Measurements from ENCODE around the gene KCNA10.

Gene KCNA10

GRCh38 chr1:110540891-110541685 lies 22.1 kb upstream of the KCNA10 start:
- no peak for DNase-seq (ENCODE audit: extremely low spot score)
- ChIA-PET POLR2A (no interaction called here), CTCF (interaction anchor here (1.0 to 1.6 kb wide), 4 partner anchors 12 to 246 kb away, joined by 3 to 6 read pairs (median 4); no protein-coding TSS in a partner anchor)
- TF ChIP-seq CTCF (IDR thresholded peaks at IDR 0.05; ENCODE audit: control extremely low read depth, extremely low read depth, low read depth, missing control alignments): no peak

GRCh38 chr1:110538921-110539320 lies 19.9 kb upstream of the KCNA10 start:
- no peak for TF ChIP-seq CTCF (IDR thresholded peaks at IDR 0.05; ENCODE audit: control extremely low read depth, extremely low read depth, low read depth, missing control alignments)
- POLR2A ChIA-PET: no interaction called here
- CTCF ChIA-PET: interaction anchor here (0.9 to 1.3 kb wide), 3 partner anchors 15 to 42 kb away, joined by 3 to 4 read pairs (median 3); no protein-coding TSS in a partner anchor
- DNase-seq (ENCODE audit: extremely low spot score): no peak

GRCh38 chr1:110538075-110538474 lies 19.1 kb upstream of the KCNA10 start:
- ChIA-PET CTCF (interaction anchor here (0.9 to 1.4 kb wide), 3 partner anchors 11 to 42 kb away, joined by 3 to 4 read pairs (median 3); no protein-coding TSS in a partner anchor), POLR2A (no interaction called here)
- TF ChIP-seq CTCF (IDR thresholded peaks at IDR 0.05; ENCODE audit: control extremely low read depth, extremely low read depth, low read depth, missing control alignments): no peak
- DNase-seq (ENCODE audit: extremely low spot score): no peak

GRCh38 chr1:110535985-110536384 lies 17.0 kb upstream of the KCNA10 start:
- no peak for DNase-seq (ENCODE audit: extremely low spot score)
- TF ChIP-seq CTCF (IDR thresholded peaks at IDR 0.05; ENCODE audit: control extremely low read depth, extremely low read depth, low read depth, missing control alignments): no peak
- CTCF ChIA-PET: interaction anchor here (1.1 to 3.0 kb wide), 4 partner anchors 9 to 83 kb away, joined by 3 to 19 read pairs (median 6); no protein-coding TSS in a partner anchor
- POLR2A ChIA-PET: no interaction called here

- TF ChIP-seq CTCF (IDR thresholded peaks at IDR 0.05; ENCODE audit: control extremely low read depth, extremely low read depth, low read depth, missing control alignments): peak; percentile 8
- POLR2A ChIA-PET: no interaction called here
- CTCF ChIA-PET: interaction anchor here (0.7 to 3.9 kb wide), 8 partner anchors 9 to 86 kb away, joined by 3 to 15 read pairs (median 4); no protein-coding TSS in a partner anchor
- DNase-seq (ENCODE audit: extremely low spot score): no peak
Observed at GRCh38 chr1:110533230-110533629, 14.3 kb upstream of the KCNA10 start.

- DNase-seq (ENCODE audit: extremely low spot score): no peak
- TF ChIP-seq CTCF (IDR thresholded peaks at IDR 0.05; ENCODE audit: control extremely low read depth, extremely low read depth, low read depth, missing control alignments): no peak
- CTCF ChIA-PET: interaction anchor here (0.8 to 7.6 kb wide), 3 partner anchors 12 to 252 kb away, joined by 4 to 53 read pairs (median 6); no protein-coding TSS in a partner anchor
- POLR2A ChIA-PET: no interaction called here
Observed at GRCh38 chr1:110529011-110529410, 10.0 kb upstream of the KCNA10 start.
